ENCODE results near the gene UQCRH.

UQCRH gene

GRCh38 chr1:46301406-46301807, 2.1 kb upstream of the UQCRH start (continued):
- TF ChIP-seq ZNF747 (tag by site-specific recombination; IDR thresholded peaks at IDR 0.05): no peak
- TF ChIP-seq ZXDB (tag by site-specific recombination; IDR thresholded peaks at IDR 0.05): no peak; the same call in 1 of the 2 replicates
- no peak for TF ChIP-seq KLF16 (tag by site-specific recombination; IDR thresholded peaks at IDR 0.05)
- TF ChIP-seq ZNF354C (tag by site-specific recombination; IDR thresholded peaks at IDR 0.05; ENCODE audit: borderline replicate concordance, low read depth): no peak
- TF ChIP-seq ZNF544 (tag by site-specific recombination; IDR thresholded peaks at IDR 0.05): no peak
- no peak for TF ChIP-seq BCL6B (tag by site-specific recombination; IDR thresholded peaks at IDR 0.05)
- TF ChIP-seq ZNF292 (tag by site-specific recombination; IDR thresholded peaks at IDR 0.05; ENCODE audit: borderline replicate concordance, low read depth): no peak
- TF ChIP-seq ZNF362 (tag by site-specific recombination; IDR thresholded peaks at IDR 0.05): no peak
- no peak for TF ChIP-seq ZNF518A (tag by site-specific recombination; conservative IDR thresholded peaks at IDR 0.05; ENCODE audit: low read depth)
- TF ChIP-seq ZNF623 (tag by site-specific recombination; IDR thresholded peaks at IDR 0.05): peak; percentile 9
- TF ChIP-seq ZNF280D (tag by site-specific recombination; IDR thresholded peaks at IDR 0.05): no peak
- TF ChIP-seq GLIS2 (tag by site-specific recombination; IDR thresholded peaks at IDR 0.05): no peak; the same call in 1 of the 2 replicates
- no peak for TF ChIP-seq ZNF701 (tag by site-specific recombination; IDR thresholded peaks at IDR 0.05)
- no peak for TF ChIP-seq SCRT1 (tag by site-specific recombination; IDR thresholded peaks at IDR 0.05; ENCODE audit: borderline replicate concordance)
- no peak for TF ChIP-seq ZNF555 (tag by site-specific recombination; conservative IDR thresholded peaks at IDR 0.05)
- no peak for TF ChIP-seq ZBTB26 (tag by site-specific recombination; optimal IDR thresholded peaks at IDR 0.05)
- peak; percentile 99 for TF ChIP-seq GLIS1 (tag by site-specific recombination; IDR thresholded peaks at IDR 0.05)
- no peak for TF ChIP-seq ZNF138 (tag by site-specific recombination; IDR thresholded peaks at IDR 0.05; ENCODE audit: borderline replicate concordance)
- peak; percentile 46; the same call in 1 of the 2 replicates for TF ChIP-seq ZBTB7A (tag by site-specific recombination; IDR thresholded peaks at IDR 0.05; ENCODE audit: low read depth)
- TF ChIP-seq ELK4 (IDR thresholded peaks at IDR 0.05; ENCODE audit: borderline replicate concordance, low read depth, low read length): no peak
- TF ChIP-seq ZNF175 (tag by site-specific recombination; IDR thresholded peaks at IDR 0.05): no peak
- TF ChIP-seq ZNF133 (tag by site-specific recombination; IDR thresholded peaks at IDR 0.05): no peak
- no peak for TF ChIP-seq ZNF777 (tag by site-specific recombination; IDR thresholded peaks at IDR 0.05; ENCODE audit: borderline replicate concordance)
- peak; percentile 60; the same call in 1 of the 2 replicates for TF ChIP-seq ZBTB17 (tag by site-specific recombination; IDR thresholded peaks at IDR 0.05)
- no peak for TF ChIP-seq ZNF148 (tag by site-specific recombination; IDR thresholded peaks at IDR 0.05; ENCODE audit: borderline replicate concordance)
